Cardiac septum (tissue), 1 donor: ENCODE results near the gene LMOD3. TPM values are rescaled to one million over a fixed set of nuclear protein-coding genes. Genes with fewer than 3 reads are reported as not detected.

Experiments
- DNase-seq: peaks from one replicate; pipeline ENCODE4 v3.0.0-alpha.2; 2020; ENCODE audit warnings: low spot score
- intact Hi-C: fragments of 100-400 bp; cut with DNase I; formaldehyde crosslinking; loops from one replicate; pipeline ENCODE4 v1.14.0; 2022
- long read RNA-seq: library from polyadenylated mRNA; unstranded; transcript quantifications from one replicate; pipeline ENCODE4 v2.0.0, GENCODE V29; 2021
- total RNA-seq: library from RNA; stranded (reverse); fragmentation: NEBNext Ultra II Directional; extraction: Animal tissue kit (Norgen Biotek cat#: 25700); gene quantifications from one replicate; pipeline ENCODE4 v1.2.1, GENCODE V29; 2021
- donor health status: DM: no; HTN: no; CAD: no.

The LMOD3 gene
- total RNA-seq, result 117 TPM
- long read RNA-seq, full-length matches to known transcripts, result 34 of 74 reads
- long read RNA-seq, partial matches to known transcripts, result 23 of 74 reads
- long read RNA-seq, other reads (novel, unspliced or antisense), result 17 of 74 reads

DNA sequence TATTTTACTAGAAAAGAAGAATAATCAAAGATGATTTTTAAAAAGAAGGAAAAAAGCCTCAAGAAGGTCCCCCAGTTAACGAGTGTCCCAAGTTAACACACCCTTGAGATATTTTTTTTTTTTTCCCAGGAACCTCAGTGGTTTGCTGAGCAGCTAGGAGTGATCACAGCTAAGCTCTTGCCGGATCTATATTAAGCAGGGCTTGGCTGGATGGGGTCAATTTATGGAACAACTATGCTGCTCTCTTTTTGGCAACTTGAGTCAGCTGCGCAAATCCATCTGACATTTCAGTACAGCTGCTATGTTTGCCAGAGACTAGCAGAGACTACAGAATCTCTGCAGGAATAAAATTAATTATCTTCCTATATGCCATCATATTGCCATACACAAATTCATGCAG is at the start of gene LMOD3:
LMOD3 (minus strand) TSS at position 193 of the 400 bp plus-strand sequence. CDS start 209 bp downstream, outside the sequence.
- DNase-seq, result no peak
- intact Hi-C loops, result no loop called here

DNA sequence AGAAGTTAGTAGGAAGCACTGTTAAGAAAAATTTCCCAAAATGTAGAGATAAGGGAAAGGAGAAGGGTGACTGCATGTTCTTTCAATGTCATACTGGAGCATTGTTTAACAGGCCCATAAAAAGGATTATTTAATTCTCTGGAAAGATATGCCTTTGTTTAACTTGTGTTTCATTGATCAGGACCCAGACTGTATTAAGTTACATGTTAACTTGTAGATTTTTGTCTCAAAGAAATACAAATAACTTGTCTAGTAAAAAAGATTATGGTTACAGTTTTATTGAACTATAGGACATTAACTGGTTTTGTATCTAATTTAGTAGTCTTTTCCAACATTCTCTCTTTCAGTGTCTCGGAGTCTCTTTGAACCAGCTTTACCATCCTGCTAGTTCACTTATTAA is 49.7 kb upstream of the LMOD3 start:
- intact Hi-C loops, result no loop called here
- no peak for DNase-seq

DNA sequence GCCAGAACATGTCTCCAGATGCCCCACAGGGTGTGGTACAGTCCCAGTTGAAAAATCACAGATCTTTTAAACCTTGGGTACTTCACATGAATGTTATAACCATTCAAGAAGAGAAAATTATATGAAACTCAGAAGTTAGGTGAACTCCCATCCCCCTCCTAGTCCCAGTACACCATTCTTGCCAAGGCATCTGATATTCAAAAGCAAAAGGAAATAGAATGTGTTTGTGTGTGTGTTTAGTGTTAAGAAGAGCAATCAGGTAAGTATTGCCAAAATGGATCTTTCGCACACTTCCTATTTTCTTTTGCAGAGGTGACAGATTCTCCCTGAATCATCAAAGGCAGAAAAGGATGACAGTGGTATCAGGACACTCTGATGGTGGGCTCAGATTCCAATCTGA is 44.1 kb upstream of the LMOD3 start:
- DNase-seq, result no peak
- intact Hi-C loops, result loop anchor here (10.0 kb wide), 1 partner anchor 628 kb away; no protein-coding TSS in a partner anchor

DNA sequence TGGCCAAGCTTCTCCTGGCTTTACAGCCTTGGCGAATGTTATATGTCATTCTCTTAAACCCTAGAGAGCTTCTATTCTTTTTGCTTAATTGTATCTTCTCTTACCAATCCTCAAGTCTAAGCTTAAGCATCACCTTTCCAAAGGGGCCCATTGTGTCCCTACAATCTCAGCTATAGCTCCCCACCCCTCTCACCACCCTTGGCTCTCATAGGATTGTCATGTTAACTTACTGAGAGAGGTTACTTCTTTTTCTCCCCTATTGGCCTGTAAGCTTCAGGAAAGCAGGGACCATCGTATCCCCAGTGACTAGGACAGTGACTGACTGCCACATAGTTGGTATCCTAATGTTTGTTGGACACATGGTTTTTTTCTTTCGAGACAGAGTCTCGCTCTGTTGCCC is 43.3 kb upstream of the LMOD3 start:
- no peak for DNase-seq
- intact Hi-C loops, result loop anchor here (10.0 kb wide), 1 partner anchor 629 kb away; no protein-coding TSS in a partner anchor

DNA sequence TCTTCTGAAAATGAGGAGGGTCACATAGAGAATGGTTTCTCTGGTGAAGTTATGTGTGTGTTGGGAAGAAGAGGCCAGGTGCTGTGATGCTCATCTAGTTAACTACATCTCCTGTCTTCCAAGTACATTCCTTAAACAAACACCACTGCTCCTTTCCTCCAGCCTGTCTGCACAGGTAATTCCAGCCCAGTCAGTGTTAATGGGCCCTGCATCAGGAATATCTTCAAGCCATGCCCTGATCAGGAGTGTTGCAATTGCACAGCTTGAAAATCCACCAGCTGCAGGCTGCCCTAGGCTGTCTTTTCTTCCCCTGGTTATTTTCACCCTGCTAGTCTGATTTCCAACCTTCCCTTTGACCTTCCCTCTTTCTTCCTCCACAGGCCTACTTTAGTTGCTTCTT is 41.9 kb upstream of the LMOD3 start:
- no peak for DNase-seq
- intact Hi-C loops, result loop anchor here (5.0 to 10.0 kb wide), 3 partner anchors 263 to 631 kb away; no protein-coding TSS in a partner anchor

DNA sequence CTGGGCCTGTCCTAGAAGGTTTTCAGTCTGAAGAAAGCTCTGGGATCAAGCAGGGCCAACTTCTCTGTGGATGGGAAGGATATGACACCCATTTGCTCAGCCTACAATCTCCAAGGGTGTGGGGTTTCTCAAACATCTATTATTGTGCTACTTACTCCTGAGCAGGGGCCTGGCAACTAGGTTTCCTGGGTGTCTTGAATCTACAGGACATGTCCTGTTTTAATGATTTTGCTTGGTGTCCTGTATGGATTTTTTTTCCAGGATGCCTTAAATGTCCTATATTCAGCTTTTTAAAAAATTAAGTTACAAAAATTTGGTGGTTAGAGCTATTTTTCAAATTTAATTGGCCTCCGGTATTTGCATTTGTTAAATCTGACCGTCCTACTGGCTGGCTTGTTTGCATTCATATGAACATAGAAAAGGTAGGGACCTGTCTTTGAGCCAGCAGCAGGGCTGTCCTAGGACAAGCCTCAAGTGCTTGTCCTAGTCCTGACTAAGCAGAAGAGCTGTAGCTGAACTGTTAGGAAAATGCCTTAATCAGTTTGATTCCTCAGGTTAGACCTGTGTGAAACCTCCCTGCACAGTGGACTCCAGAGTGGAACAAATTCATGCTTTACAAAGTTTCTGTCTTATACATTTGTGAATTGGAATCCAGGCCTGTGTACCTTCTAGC is 40.0 kb upstream of the LMOD3 start:
- DNase-seq, result no peak
- intact Hi-C loops, result loop anchor here (5.0 to 10.0 kb wide), 3 partner anchors 265 to 632 kb away; no protein-coding TSS in a partner anchor

DNA sequence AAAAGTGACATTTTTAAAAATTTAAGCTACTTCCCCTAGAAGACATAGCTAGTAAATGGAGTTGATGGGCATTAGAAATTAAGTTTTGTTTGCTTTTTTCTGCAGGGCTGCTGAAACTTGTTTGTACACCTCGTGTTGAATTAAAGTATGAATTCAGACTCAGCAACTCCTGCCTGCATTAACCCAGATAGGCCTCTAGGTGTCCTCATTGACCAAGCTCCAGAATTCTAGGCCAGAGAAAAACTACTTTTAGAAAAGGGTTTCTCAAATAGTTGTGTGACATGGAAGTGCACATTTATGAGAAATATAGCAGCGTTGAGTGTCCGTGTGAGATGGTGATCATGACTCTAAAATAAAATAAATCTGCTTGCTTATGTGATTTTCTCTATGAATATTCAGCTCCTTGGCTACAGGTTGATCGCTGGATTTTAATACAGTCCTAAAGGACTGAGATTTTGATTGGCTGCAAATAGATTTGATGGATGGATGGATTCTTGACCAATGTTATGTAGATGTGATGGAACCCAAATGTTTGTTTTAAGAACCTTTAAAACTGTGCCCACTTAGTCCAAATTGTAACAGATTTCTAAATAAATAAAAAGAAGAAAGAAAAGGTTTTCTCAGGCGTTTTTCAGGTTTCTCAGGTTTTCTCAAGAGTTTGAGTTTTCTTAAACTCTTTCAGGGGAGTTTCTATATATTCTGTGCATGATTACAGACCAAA is 39.4 kb upstream of the LMOD3 start:
- DNase-seq, result no peak
- intact Hi-C loops, result loop anchor here (1.0 to 10.0 kb wide), 4 partner anchors 145 to 633 kb away; no protein-coding TSS in a partner anchor

DNA sequence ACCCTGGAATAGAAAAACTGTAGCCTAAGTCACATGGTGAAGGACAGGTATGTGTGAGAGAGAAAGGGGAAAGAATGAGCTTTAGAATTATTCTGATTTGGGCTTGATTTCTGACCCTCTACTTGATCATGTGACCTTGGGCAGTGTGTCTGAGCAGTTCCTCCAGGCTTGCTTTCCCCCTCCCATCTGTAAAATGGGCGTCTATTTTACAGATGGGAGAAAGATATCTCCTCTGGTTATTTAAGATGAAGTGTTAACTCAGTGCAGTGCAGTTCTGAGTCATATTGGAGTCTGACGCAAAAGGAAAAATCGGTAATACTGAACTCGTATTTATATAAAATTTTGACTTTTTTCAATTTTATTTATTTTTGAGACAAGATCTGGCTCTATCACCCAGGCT is 38.1 kb upstream of the LMOD3 start:
- intact Hi-C loops, result loop anchor here (5.0 to 10.0 kb wide), 3 partner anchors 267 to 634 kb away; no protein-coding TSS in a partner anchor

DNA sequence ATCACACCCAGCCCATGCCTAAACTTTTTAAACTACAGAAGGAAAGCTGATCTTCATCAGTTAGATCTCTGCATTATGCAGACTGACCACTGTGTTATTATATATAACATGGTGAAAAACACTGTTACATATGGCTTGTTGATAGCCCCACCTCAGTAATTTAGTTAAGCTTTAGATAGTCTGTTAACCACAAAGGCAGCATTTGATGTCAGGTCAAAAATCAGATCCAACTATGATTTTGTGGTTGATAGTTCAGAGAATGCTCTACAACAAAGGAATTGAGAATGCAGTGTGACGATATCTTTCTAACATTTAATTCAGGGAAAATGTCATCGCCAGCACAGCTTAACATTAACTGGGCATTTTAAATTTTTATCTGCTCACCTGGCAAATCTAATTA is 37.7 kb upstream of the LMOD3 start:
- intact Hi-C loops, result loop anchor here (5.0 to 10.0 kb wide), 3 partner anchors 267 to 635 kb away; no protein-coding TSS in a partner anchor
- DNase-seq, result no peak

More for the DNA sequence above, 38.1 kb upstream of the LMOD3 start:
- no peak for DNase-seq

DNA sequence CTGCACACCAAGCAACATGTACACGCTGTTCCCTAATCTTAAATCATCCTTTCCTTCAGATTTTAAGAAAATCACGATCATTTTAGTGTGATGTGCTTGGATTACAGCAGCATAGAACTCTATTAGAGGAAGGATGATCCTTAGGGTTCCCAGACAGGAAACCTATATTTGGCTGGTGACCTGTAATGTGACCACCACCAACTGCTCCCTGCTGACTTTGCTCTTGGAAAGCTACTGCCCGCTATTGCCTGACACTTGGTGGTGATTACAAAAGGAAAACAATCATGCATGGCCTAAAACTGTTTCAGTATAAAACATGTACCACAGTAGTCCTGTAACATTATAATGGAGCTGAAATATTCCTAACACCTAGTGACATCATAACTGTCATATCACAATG is 27.2 kb upstream of the LMOD3 start:
- intact Hi-C loops, result no loop called here

DNA sequence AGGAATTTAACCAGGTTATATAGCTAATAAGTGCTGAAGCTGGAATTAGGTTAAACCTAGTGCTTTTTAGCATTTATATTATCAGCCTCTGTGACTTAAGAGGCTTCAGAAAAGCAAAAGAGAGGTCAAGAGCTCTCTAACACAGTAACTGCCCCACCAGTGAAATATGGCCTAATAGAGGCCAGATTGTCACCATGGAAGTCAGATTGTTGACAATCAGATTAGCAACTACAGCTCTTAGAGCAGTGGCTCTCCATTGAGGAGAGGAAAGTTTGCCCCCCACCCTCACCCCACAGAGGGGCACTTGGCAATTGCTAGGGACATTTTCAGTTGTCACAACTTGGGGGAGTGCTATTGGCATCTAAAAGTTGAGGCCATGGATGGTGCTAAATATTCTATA is 23.3 kb upstream of the LMOD3 start:
- intact Hi-C loops, result no loop called here
- DNase-seq, result no peak

More for the DNA sequence above, 27.2 kb upstream of the LMOD3 start:
- DNase-seq, result no peak

DNA sequence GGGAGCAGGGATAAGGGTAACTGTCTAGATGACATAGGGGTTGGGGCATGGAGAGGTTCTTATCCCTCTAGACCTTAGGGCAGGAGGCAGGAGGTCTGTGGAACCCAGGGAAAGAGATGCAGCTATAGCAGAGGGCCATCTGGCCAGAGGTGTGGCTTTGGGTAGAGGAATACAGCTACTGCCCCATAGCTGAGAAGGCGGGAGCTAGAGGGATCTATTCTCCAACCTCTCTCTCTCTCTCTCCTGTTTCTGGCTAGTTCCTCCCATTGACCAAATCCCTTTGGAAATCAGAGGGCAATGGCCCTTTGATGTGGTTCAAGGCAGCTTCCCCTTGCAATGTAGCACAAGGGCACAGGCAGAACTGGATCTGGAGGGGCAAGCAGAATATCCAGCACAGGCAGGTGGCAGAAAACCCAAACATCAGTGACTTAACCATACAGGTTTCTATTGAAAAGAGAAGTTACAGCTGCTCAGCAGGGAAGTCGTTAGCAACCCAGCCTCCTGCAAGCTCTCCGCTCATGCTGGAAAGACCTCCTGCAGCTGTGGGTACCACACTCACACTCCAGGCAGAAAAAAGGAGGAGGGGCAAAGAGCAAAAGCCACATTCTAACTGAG is 22.3 kb upstream of the LMOD3 start:
- no peak for DNase-seq
- intact Hi-C loops, result no loop called here

DNA sequence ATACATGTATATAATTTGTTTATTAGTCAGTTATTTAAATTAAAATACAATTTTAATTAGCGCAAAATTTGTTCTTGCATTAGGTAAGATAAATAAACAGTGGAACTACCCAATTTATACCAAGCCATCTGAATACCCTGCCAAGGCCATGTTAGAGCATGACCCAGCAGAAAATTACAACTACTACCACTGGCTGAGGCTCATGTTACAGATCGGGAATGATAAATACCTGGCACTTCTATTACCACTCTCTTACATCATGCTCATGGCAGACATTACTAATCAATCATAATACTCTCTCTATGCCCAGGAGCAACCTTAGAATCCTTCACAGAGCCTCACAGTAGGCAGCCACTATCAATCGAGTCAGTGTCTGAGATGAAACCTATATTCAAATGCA is 21.2 kb upstream of the LMOD3 start:
- DNase-seq, result no peak
- intact Hi-C loops, result no loop called here

DNA sequence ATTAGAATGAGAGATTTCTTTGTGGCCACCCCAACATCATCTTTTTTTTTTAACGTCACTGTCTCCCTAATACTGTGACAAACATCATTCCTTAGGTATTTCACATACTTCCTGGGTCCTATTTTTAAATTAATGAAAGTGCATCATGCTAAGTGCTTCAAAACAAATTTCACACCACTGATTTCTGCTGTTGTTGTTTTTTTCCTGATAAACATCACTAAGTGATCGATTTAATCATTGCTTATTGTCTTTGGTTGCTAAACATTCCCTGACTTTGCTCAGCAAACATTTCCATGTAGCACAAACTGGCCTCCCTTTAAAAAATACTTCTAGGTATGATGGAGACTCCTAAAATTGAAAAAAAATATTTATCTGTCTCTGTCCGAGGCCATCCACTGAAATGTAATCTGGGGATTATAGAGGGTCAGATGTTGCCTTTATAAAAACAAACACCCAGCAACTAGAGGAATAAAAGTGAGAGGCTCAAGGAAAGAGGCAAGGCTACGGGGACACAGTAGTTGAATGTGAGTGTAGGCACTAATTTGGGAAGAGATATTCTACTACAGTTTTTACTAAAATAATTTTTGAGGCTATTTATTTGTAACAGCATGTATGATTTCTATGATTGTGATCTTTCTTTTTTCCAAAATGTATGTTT is 20.5 kb upstream of the LMOD3 start:
- intact Hi-C loops, result no loop called here
- no peak for DNase-seq

DNA sequence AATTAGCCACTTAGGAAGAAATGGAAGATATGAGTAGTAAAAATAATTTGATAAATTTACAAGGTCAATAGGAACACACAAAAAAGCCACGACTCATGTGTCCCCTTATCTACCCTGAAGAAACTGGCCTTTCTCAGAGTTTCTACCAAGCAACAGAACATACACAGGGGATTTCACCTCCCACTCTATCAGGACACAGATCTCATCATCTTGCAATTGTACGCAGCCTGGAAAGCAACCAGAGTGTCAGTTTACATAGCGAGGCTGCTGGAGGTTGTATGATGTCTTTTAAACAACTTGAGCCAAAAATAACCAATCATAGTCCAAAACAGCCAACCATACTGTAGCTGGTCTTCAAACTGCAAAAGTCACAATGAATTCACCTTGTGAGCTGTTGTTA is 19.7 kb upstream of the LMOD3 start:
- no peak for DNase-seq

DNA sequence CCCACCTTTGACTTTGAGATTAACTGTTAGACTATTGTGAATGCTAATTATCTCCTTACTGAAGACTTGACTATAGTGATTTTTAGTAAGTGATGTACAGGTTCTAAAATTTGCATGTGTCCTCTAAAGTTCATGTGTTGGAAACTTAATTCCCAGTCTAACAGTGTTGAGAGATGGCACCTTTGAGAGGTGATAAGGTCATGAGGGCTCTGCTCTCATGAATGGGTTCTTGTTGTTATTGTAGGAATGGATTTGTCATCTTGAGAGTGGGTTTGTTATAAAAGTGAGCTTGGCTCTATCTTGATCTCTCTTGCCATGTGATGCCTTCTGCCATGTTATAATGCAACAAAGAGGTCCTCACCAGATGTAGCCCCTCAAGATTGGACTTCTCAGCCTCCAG is 18.9 kb upstream of the LMOD3 start:
- intact Hi-C loops, result no loop called here
- DNase-seq, result no peak

More for the DNA sequence above, 19.7 kb upstream of the LMOD3 start:
- intact Hi-C loops, result no loop called here

DNA sequence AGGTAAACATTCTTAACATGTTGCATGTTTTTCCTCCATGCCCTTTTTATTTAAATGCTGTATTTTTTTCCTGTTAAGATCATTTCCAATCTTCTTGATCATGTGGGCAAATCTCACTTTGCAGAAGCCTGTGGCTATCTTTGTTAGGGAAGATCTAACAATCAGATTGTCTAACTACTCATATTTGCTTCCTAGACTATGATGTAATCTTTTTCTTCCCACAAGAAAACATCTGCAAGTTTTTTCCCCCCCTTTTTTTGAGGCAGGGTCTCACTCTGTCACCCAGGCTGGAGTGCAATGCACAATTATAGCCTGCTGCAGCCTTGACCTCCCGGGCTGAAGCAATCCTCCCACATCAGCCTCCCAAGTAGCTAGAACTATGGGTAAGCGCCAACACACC is 15.0 kb upstream of the LMOD3 start:
- no peak for DNase-seq
- intact Hi-C loops, result no loop called here

DNA sequence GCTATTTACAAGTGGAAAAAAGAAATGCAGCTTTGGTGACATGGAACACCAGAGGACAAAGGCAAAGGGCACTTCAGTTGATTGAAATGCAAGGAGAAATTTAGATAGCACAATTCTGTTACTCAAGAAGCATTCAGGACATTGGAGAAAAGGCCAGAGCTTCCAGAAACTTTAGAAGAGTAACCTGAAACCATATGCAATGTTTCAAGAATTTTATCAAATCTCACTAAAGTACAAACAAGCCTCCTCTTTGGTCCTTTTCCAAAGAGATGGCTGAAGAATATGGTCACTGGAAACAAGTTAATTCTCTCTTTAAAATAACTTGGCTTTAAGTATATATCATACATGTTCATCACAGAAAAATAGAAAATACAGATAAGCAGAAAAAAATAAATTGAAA is 14.6 kb upstream of the LMOD3 start:
- intact Hi-C loops, result no loop called here
- DNase-seq, result no peak

DNA sequence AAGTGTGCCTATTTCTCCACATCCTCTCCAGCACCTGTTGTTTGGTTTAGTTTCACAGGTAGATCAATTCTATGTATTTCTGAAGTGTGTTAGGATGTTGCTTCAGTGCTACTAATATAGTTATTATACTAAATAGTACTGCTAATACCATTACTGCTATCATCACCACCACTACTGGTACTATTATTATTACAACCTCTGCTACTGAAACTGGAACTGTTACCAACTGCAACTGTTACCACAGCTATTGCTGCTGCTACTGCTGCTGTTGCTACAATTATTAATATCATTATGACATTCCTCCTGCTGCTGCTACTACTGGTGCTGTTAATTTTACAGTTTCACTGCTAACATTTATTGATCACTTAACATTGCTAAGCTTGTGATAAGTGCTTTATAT is 8.3 kb upstream of the LMOD3 start:
- no peak for DNase-seq
- intact Hi-C loops, result no loop called here

DNA sequence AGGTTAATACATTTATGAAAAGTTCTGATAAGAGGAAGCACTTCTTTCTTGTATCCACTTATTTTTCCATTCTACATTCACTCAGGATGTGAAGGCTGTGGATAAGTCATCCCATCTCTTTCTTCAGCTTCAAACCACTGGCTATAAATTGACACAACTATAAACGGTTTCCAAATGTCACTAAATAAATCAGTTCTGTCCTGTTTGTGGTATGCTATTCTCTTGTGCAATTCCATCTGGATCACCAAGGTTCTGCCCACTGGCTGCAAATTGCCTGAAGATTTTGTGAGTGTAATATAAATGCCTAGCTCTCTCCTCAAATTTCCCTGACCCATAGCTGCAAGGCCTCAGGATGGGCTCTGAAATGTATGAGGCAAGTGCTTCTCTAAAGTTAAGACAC is 7.1 kb upstream of the LMOD3 start:
- intact Hi-C loops, result no loop called here
- DNase-seq, result no peak
